WTC11 (cell line): ENCODE measurements around the gene LCN10.

Experiments
- ATF3 ChIP-seq: sonication (generic); formaldehyde crosslinking; conservative IDR thresholded peaks from 2 replicates; pipeline ENCODE4 v1.8.1; 2022; ENCODE audit warnings: mild to moderate bottlenecking, missing genetic modification reagents
- ATF6 ChIP-seq: sonication (generic); formaldehyde crosslinking; IDR thresholded peaks from 2 replicates; pipeline ENCODE4 v1.8.1; 2023; ENCODE audit warnings: mild to moderate bottlenecking, missing genetic modification reagents
- CTCF ChIP-seq: fragments of 200-600 bp; IDR thresholded peaks from 2 replicates; pipeline ENCODE4 v1.8.0; 2022; ENCODE audit warnings: antibody characterized with exemption
- KAT7 ChIP-seq: sonication (generic); formaldehyde crosslinking; IDR thresholded peaks from 2 replicates; pipeline ENCODE4 v1.8.1; 2023; ENCODE audit warnings: missing genetic modification reagents, mild to moderate bottlenecking, borderline replicate concordance
- MAX ChIP-seq: sonication (generic); formaldehyde crosslinking; IDR thresholded peaks from 2 replicates; pipeline ENCODE4 v1.8.0; 2022; ENCODE audit warnings: mild to moderate bottlenecking, missing genetic modification reagents
- PRDM15 ChIP-seq: sonication (generic); formaldehyde crosslinking; IDR thresholded peaks from 2 replicates; pipeline ENCODE4 v1.8.0; 2022; ENCODE audit warnings: missing genetic modification reagents

GRCh38 chr9:136757328-136757727, 14.6 kb upstream of the LCN10 start:
- TF ChIP-seq CTCF = no peak
- TF ChIP-seq ATF6 (CRISPR knock-in tag) = no peak
- no peak for TF ChIP-seq ATF3
- TF ChIP-seq KAT7 = no peak
- TF ChIP-seq PRDM15 = no peak
- no peak for TF ChIP-seq MAX (CRISPR knock-in tag)
